ENCODE data around the gene PROSER2.
A peak's percentile ranks its signal among the peaks of the same experiment; 100 is the strongest.

Gene PROSER2, protein sequence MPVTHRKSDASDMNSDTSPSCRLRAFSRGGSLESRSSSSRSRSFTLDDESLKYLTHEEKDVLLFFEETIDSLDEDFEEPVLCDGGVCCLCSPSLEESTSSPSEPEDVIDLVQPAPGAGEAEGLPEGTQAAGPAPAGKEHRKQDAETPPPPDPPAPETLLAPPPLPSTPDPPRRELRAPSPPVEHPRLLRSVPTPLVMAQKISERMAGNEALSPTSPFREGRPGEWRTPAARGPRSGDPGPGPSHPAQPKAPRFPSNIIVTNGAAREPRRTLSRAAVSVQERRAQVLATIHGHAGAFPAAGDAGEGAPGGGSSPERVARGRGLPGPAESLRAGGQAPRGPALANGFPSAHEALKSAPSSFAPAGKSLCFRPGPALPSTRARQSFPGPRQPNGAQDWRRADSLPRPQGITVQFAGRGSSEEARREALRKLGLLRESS

DNA sequence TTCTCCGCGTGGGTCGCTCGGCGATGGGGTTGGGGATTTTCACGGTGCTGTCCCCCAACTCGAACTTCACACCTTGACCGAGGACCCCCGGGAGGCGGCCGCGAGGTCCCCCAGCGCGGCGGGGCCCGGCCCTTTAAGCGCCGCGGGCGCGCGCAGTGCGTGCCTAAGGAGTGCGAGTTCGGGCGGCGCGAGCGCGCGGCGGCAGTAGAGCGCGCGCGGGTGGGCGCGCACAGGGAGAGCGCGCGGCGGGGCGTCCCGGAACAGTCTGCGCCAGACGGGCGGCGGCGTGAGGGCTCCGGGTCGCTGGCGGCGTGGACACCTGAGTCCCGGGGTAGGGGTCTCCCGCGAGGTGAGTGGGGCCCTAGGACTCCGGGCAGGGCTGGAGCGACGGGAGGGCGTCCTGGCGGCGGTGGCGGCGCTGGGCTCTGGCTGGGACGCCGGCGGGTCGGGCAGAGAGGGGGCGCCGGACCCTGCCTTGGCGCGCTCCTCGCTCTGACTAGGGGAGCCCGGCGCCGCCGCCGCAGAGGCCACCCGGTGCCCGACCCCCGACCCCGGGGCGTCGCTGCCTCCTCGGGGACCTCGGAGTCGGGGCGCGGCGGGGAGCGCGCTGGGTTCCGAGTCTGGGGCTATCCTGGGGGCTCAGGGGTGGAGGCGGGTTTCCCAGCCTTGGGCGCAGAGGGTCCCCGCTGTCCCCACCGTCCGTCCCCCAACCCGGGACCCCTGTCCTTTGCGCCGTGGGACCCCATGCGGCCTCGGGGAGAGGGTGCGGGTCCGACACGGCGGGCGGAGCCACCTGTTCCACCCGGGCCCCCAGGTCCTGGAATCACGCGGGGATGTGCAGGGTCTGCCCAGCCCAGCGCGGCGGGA is at the start of gene PROSER2:
Gene PROSER2, plus strand, starts transcription at position 235 of the 867 bp plus-strand sequence. CDS start 28,722 bp downstream, outside the sequence.
- Mint-ChIP-seq H3K4me3 (peak within 1 kb of the TSS; percentile 60), H3K4me1 (peaks cover 4% of the 10 kb centered on the region), H3K27ac (no peak within 1 kb of the TSS), H3K36me3 (peaks cover 1% of the 10 kb centered on the region), H3K27me3 (peaks cover 23% of the 10 kb centered on the region), H3K9me3 (no peaks in the 10 kb centered on the region)
- peak in 1 of 2 donors; percentile 24 for DNase-seq (ENCODE audit: low spot score in 2 of 2)
- ATAC-seq (ENCODE audit: low read depth), result peak; percentile 77

DNA sequence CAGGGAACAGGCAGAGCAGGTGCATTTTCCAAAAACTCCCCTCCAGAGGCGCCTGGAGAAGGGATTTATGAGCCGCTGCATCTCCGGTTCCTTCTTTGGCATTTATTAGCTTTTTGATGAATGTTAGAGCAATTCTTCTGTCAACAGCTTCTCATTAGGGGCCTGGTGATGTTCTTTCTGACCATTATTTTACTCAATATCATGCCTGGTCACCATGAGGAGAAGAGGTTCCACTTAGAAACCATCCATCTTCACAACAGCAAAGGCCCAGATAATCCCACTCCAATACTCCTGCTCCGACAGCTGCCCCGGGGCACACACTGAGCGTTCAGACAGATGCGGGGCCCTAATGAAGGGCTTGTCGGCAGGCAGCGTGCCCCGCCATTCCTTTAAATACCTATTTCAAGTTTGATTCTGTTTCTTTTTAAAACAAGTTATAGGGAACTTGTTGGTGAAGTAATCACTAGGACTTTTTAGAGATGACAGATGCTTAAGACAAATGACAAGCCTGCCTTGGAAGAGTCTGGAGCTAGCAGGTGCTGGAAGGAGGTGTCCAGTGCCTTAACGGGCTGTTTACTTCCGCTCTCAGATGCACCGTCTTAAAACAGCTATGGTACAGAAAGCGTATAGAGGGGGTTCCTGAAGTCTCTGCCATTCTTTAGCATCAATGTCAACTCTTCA is 49.3 kb upstream of the PROSER2 start:
- H3K9me3 Mint-ChIP-seq, result peaks cover 2% of the 10 kb centered on the region
- H3K36me3 Mint-ChIP-seq, result peaks cover 4% of the 10 kb centered on the region
- H3K27ac Mint-ChIP-seq, result no peak overlapping the region

DNA sequence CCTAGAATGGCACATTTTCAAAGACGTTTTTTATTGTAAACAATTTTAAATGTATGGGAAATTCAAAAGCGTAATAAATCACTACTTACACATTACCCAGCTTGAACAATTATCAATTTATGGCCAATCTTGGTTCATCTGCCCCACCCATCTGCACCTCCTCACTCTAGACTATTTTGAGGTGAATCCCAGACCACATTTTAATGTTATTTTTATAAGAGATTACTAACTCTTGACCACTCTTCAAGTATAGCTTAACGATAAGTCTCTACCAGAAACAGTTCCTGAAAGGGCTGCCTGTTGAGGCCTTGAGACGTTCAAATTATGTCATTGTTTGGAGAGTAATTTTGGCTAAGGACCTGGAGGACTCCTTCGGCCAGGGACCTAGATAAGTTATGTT is 47.7 kb upstream of the PROSER2 start:
- Mint-ChIP-seq H3K27me3 (peaks cover 4% of the 10 kb centered on the region), H3K4me1 (no peaks in the 10 kb centered on the region), H3K36me3 (peaks cover 8% of the 10 kb centered on the region), H3K4me3 (no peak overlapping the region), H3K27ac (no peak overlapping the region), H3K9me3 (peaks cover 2% of the 10 kb centered on the region)
- no peak for DNase-seq (ENCODE audit: low spot score in 2 of 2)
- ATAC-seq (ENCODE audit: low read depth), result no peak

More for the DNA sequence above, 49.3 kb upstream of the PROSER2 start:
- no peaks in the 10 kb centered on the region for H3K4me1 Mint-ChIP-seq
- DNase-seq (ENCODE audit: low spot score in 2 of 2) (no peak), ATAC-seq (ENCODE audit: low read depth) (no peak)
- no peak overlapping the region for H3K4me3 Mint-ChIP-seq
- peaks cover 6% of the 10 kb centered on the region for H3K27me3 Mint-ChIP-seq

DNA sequence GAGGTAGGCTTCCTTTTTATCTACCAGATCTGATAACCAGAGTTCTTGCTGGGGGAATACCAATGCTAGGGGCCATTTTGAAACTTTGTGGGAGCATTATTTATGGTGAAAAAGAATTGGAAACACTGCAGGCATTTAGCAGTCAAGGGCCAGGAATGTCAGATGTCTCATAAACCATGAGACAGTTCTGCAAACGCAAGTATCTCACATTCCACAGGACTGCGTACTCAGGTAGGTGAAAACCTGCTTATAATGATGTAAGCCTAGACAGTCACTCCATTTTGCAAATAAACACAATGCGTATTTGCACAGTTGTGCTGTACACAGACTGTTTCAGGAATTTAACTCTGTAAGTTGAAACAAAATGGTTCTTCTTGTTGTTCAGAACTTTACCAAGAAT is 47.1 kb upstream of the PROSER2 start:
- Mint-ChIP-seq H3K9me3 (peaks cover 2% of the 10 kb centered on the region), H3K27ac (no peak overlapping the region), H3K27me3 (peaks cover 2% of the 10 kb centered on the region), H3K36me3 (peaks cover 8% of the 10 kb centered on the region), H3K4me3 (no peak overlapping the region), H3K4me1 (no peaks in the 10 kb centered on the region)
- ATAC-seq (ENCODE audit: low read depth), result no peak
- no peak for DNase-seq (ENCODE audit: low spot score in 2 of 2)

DNA sequence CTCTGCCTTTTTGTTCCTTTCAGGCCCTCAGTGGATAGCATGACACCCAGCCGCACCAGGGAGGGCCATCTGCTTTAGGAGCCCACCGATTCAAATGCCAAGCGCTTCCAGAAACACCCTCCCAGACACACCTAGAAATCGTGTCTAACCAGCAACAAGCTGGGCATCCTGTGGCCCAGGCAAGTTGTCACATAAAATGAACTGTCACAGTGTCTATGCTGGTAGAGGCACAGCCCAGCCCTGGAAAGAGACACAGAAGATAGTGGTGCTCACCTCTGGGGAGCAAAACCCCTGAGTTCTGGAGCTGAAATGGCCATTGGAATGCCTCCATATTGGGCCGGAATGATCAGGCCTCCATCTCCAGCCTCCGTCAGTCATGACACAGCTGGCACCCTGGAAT is 42.0 kb upstream of the PROSER2 start:
- ATAC-seq (ENCODE audit: low read depth) (no peak), DNase-seq (ENCODE audit: low spot score in 2 of 2) (no peak)
- Mint-ChIP-seq H3K27me3 (peaks cover 2% of the 10 kb centered on the region), H3K4me1 (peaks cover 4% of the 10 kb centered on the region), H3K9me3 (peaks cover 2% of the 10 kb centered on the region), H3K36me3 (peaks cover 8% of the 10 kb centered on the region), H3K27ac (no peak overlapping the region), H3K4me3 (no peak overlapping the region)

DNA sequence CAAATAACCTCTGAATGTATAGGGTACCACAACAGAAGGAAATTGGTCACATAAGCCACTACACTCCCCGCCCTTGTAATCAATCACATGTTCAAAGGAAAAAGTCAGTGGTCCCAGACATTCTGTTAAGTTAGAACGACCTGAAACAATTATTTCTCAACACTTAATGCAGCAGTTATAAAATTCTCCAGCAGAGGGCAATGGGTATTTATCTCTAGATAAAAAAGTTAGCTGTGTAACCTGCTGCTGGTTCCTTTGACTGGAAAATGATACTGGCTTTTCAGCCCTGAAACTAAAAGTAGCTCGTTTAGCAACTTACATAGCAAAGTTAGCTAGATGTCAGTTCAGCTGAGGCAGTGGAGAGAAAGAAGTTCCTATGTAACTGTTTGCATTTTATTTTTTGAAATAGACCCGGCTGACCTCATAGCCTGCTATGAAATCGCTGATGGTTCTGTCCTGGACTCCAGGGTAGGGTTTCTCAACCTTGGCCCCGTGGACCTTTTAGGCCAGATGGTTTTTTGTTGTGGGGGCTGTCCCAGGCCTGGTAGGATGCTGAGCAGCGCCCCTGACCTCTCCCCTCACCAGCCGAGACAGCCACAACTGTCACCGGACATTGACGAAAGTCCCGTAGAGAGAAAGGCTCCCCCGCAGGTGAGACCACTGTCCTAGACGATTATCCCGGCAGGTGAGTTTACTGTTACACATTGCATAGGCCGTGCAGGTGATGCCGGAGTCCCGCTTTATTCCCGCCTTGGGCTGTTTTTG is 40.2 kb upstream of the PROSER2 start:
- peaks cover 5% of the 10 kb centered on the region for H3K27me3 Mint-ChIP-seq
- peaks cover 8% of the 10 kb centered on the region for H3K36me3 Mint-ChIP-seq
- H3K9me3 Mint-ChIP-seq, result no peaks in the 10 kb centered on the region
- DNase-seq (ENCODE audit: low spot score in 2 of 2) (peak in 1 of 2 donors; percentile 45), ATAC-seq (ENCODE audit: low read depth) (peak; percentile 65)
- H3K27ac Mint-ChIP-seq, result no peak overlapping the region
- H3K4me3 Mint-ChIP-seq, result no peak overlapping the region
- peaks cover 4% of the 10 kb centered on the region for H3K4me1 Mint-ChIP-seq

DNA sequence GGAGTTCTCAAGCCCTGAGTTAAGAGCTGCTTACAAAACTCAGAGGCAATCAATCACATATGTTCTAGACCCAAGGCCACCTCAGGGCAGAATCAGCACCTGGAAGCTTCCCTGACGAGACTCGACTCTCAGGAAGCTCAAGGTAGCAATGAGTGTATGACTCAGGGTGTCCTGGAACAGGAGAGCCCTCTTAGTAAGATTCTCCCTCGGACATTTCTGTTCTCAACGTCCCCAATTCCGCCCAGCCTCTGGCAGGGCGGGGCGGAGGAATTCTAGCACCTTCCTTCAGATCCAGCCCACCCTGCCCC is 39.6 kb upstream of the PROSER2 start:
- H3K27me3 Mint-ChIP-seq, result peaks cover 5% of the 10 kb centered on the region
- no peak overlapping the region for H3K4me3 Mint-ChIP-seq
- ATAC-seq (ENCODE audit: low read depth) (no peak), DNase-seq (ENCODE audit: low spot score in 2 of 2) (no peak)
- H3K9me3 Mint-ChIP-seq, result no peaks in the 10 kb centered on the region
- H3K4me1 Mint-ChIP-seq, result peaks cover 4% of the 10 kb centered on the region
- no peak overlapping the region for H3K27ac Mint-ChIP-seq
- peaks cover 8% of the 10 kb centered on the region for H3K36me3 Mint-ChIP-seq

DNA sequence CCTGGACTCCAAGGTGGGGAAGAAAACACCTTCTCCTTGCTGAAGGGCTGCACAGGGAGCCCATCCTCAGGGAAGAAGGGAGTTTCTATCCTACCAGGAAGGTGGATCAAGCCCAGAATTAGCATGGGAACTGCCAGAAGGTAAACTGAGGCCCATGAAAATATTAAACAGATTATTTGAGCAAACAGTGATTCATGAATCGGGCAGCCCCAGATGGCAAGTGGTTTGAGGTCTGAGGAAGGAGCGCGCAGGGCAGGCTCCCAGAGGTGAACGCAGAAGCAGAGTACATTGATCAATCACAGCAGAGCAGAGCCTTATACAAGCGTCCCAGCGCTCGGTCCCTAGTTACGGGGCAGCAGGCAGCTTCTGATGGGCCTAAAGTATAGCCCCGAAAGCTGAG is 35.8 kb upstream of the PROSER2 start:
- Mint-ChIP-seq H3K27me3 (peaks cover 16% of the 10 kb centered on the region), H3K9me3 (no peaks in the 10 kb centered on the region), H3K4me3 (no peak overlapping the region), H3K36me3 (no peaks in the 10 kb centered on the region), H3K27ac (no peak overlapping the region), H3K4me1 (peaks cover 4% of the 10 kb centered on the region)
- ATAC-seq (ENCODE audit: low read depth) (no peak), DNase-seq (ENCODE audit: low spot score in 2 of 2) (no peak)

DNA sequence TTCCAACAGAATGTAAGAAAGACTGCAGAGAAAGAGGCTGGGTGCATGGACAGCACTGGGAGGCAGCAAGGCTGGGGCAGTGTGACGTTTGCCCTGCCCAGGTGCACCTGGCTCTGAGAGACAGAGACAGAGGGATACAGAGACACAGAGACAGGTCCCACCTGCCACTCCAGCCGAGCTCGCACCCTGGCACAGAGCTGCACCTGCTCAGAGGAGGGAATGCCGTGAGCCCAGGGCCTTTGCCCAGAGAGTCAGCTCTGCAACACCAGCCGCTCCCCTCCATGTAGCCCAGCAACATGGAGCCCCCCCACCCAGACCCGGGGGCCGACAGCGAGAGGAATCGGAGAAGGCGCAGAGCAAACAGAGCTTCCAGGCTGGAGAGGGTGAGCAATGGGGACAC is 35.3 kb upstream of the PROSER2 start:
- no peaks in the 10 kb centered on the region for H3K9me3 Mint-ChIP-seq
- no peak overlapping the region for H3K27ac Mint-ChIP-seq
- no peak for DNase-seq (ENCODE audit: low spot score in 2 of 2)
- H3K4me1 Mint-ChIP-seq, result peaks cover 1% of the 10 kb centered on the region
- peaks cover 16% of the 10 kb centered on the region for H3K27me3 Mint-ChIP-seq
- H3K4me3 Mint-ChIP-seq, result no peak overlapping the region
- H3K36me3 Mint-ChIP-seq, result no peaks in the 10 kb centered on the region
- no peak for ATAC-seq (ENCODE audit: low read depth)

DNA sequence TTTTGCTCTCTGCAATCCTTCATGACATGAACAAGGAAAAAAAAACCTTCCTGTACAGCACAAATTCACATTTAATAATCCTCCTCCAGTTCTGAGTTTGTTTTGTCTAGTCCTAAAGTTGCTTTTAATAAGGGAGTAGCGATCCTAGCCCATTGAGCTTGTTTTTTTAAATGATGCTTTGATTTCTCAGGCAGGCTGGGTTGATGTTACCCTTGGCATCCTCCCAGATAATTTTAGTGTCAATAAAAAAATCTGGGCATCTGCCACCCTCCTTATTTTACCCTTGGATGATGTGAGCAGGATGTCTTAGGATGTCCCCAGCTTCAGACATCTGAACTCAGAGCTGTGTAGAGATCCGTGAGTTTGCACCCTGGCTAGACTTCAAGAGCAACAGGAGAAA is 33.9 kb upstream of the PROSER2 start:
- peaks cover 16% of the 10 kb centered on the region for H3K27me3 Mint-ChIP-seq
- H3K36me3 Mint-ChIP-seq, result no peaks in the 10 kb centered on the region
- no peak overlapping the region for H3K4me3 Mint-ChIP-seq
- H3K4me1 Mint-ChIP-seq, result no peaks in the 10 kb centered on the region
- no peaks in the 10 kb centered on the region for H3K9me3 Mint-ChIP-seq
- no peak overlapping the region for H3K27ac Mint-ChIP-seq
- DNase-seq (ENCODE audit: low spot score in 2 of 2) (no peak), ATAC-seq (ENCODE audit: low read depth) (no peak)

DNA sequence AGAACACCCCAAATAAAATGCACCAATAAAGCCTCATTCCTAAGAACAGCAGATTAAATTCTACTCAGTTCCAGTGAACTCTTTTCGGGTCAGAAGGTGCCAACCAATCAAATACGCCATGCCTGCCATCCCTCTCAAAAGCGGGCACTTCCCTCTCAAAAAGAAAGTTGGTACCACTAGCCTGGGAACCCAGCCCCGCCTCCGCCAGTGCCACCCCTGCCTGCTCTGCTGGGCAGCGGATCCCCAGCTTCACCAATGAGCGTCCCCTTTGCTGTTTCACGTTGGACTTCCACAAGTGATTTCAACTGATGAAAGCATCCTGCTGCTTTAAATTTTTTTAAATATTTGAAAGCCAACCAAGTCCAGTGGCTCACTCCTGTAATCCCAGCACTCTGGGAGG is 33.2 kb upstream of the PROSER2 start:
- Mint-ChIP-seq H3K9me3 (no peaks in the 10 kb centered on the region), H3K4me1 (no peaks in the 10 kb centered on the region), H3K27me3 (peaks cover 16% of the 10 kb centered on the region), H3K4me3 (no peak overlapping the region), H3K36me3 (no peaks in the 10 kb centered on the region), H3K27ac (no peak overlapping the region)
- DNase-seq (ENCODE audit: low spot score in 2 of 2) (no peak), ATAC-seq (ENCODE audit: low read depth) (no peak)

DNA sequence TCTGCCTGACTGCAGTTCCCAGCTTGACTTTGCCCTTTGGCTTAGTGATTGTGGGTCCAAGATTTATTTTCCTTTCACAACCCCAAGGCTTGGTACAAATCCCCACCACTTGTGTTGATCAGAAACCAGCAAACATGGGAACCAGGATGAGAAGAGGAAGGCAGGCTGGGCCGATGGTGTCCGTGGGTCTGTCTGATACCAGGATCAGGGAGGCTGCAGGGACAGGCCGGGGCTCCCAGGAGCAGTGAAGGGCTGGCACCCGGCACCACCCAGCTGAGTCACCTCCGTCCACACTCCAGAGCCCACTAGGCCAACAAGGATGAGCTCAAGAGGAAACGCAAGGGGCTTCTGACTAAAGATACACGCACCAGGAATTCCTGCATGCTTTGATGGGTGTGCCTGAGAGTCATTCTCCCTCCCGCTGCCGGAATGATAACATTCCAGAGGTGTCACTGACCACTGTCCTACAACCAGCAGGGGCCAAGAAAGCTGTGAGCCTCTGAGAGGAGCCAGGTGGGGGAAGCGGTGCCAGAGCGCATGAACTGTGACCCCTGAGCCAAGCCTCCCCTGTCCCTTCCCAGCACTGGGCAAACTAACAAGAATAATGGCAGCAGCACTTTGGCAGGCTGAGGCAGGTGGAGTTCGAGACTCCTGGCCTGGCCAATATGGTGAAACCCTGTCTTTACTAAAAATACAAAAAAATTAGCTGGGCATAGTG is 29.2 kb upstream of the PROSER2 start:
- no peaks in the 10 kb centered on the region for H3K36me3 Mint-ChIP-seq

DNA sequence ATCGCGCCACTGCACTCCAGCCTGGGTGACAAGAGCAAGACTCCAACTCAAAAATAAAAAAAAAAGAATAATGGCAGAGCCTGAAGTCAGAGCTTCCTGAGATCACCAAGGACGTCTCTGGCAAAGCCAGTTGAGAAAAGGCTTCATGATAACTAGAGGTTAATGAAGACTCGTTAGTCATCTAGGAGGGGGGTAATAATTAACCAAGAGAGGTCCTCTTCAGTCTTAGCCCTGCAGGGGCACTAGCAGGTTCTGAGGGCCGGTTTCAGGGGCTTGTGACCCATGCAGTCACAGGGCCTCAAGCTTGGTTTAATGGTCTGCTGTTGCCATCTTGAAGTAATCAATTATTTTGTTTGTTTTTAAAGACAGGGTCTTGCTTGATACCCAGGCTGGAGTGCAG is 28.6 kb upstream of the PROSER2 start:
- H3K4me1 Mint-ChIP-seq, result peaks cover 4% of the 10 kb centered on the region
- no peak overlapping the region for H3K27ac Mint-ChIP-seq
- DNase-seq (ENCODE audit: low spot score in 2 of 2), result no peak
- H3K27me3 Mint-ChIP-seq, result peaks cover 15% of the 10 kb centered on the region
- no peak for ATAC-seq (ENCODE audit: low read depth)
- H3K4me3 Mint-ChIP-seq, result no peak overlapping the region
- H3K36me3 Mint-ChIP-seq, result no peaks in the 10 kb centered on the region
- no peaks in the 10 kb centered on the region for H3K9me3 Mint-ChIP-seq

More for the DNA sequence above, 29.2 kb upstream of the PROSER2 start:
- H3K27me3 Mint-ChIP-seq, result peaks cover 15% of the 10 kb centered on the region
- DNase-seq (ENCODE audit: low spot score in 2 of 2) (no peak), ATAC-seq (ENCODE audit: low read depth) (no peak)
- H3K4me3 Mint-ChIP-seq, result no peak overlapping the region
- peaks cover 4% of the 10 kb centered on the region for H3K4me1 Mint-ChIP-seq
- H3K27ac Mint-ChIP-seq, result no peak overlapping the region
- no peaks in the 10 kb centered on the region for H3K9me3 Mint-ChIP-seq

Measured in memory B cell (primary cell).